ENCODE data around the gene RBM20.
A peak's percentile ranks its signal among the peaks of the same experiment; 100 is the strongest.
"Not testable (repeated sequence)": the region's sequence is repeated elsewhere in the genome, so short reads cannot be mapped to it uniquely, and the experiment has no call there.

The RBM20 gene

GRCh38 chr10:110679486-110680272, 35.5 kb downstream of the RBM20 start:
- no peak for DNase-seq

- no peak for DNase-seq
Observed at GRCh38 chr10:110680273-110681020, 36.3 kb downstream of the RBM20 start.

GRCh38 chr10:110681023-110681681, 37.0 kb downstream of the RBM20 start:
- DNase-seq, result peak; percentile 64

- no peak for DNase-seq
Observed at GRCh38 chr10:110682348-110682747, 38.2 kb downstream of the RBM20 start.

GRCh38 chr10:110684800-110685446, 40.8 kb downstream of the RBM20 start:
- no peak for DNase-seq

GRCh38 chr10:110686047-110686446, 41.9 kb downstream of the RBM20 start:
- no peak for DNase-seq

GRCh38 chr10:110686949-110687348, 42.8 kb downstream of the RBM20 start:
- DNase-seq, result no peak

GRCh38 chr10:110687400-110687799, 43.3 kb downstream of the RBM20 start:
- no peak for DNase-seq

- no peak for DNase-seq
Observed at GRCh38 chr10:110691139-110691538, 47.0 kb downstream of the RBM20 start.

- no peak for DNase-seq
Observed at GRCh38 chr10:110694263-110694662, 50.1 kb downstream of the RBM20 start.

- DNase-seq, result no peak
Observed at GRCh38 chr10:110694820-110695538, 50.8 kb downstream of the RBM20 start.

- no peak for DNase-seq
Observed at GRCh38 chr10:110695539-110695886, 51.4 kb downstream of the RBM20 start.

GRCh38 chr10:110696436-110696835, 52.3 kb downstream of the RBM20 start:
- DNase-seq, result no peak

GRCh38 chr10:110698340-110698739, 54.2 kb downstream of the RBM20 start:
- DNase-seq, result no peak

GRCh38 chr10:110698782-110699201, 54.7 kb downstream of the RBM20 start:
- DNase-seq, result no peak

GRCh38 chr10:110699859-110700468, 55.8 kb downstream of the RBM20 start:
- no peak for DNase-seq

- no peak for DNase-seq
Observed at GRCh38 chr10:110700947-110701616, 56.9 kb downstream of the RBM20 start.

GRCh38 chr10:110701617-110701971, 57.5 kb downstream of the RBM20 start:
- no peak for DNase-seq

GRCh38 chr10:110704070-110704469, 59.9 kb downstream of the RBM20 start:
- DNase-seq, result no peak

- DNase-seq, result no peak
Observed at GRCh38 chr10:110704906-110705476, 60.9 kb downstream of the RBM20 start.

GRCh38 chr10:110705596-110705995, 61.5 kb downstream of the RBM20 start:
- not testable (repeated sequence) for DNase-seq
